ENCODE results near the gene FLNB. TPM values are rescaled to one million over a fixed set of nuclear protein-coding genes. Genes with fewer than 3 reads are reported as not detected.

FLNB gene
- total and polyA plus RNA-seq, 2 of the 13 experiments (the other 11 are each of a cell fraction or from before 2014, with no cell fraction given) = 106 to 130 TPM

GRCh38 chr3:58188921-58189451 is 180.8 kb downstream of the FLNB start (continued):
- no peak for TF ChIP-seq ARNT2 (CRISPR knock-in tag; IDR thresholded peaks at IDR 0.05; ENCODE audit: low read depth)
- TF ChIP-seq MBD4 (IDR thresholded peaks at IDR 0.05; ENCODE audit: borderline replicate concordance, low read length) = no peak
- TF ChIP-seq ZNF562 (CRISPR knock-in tag; IDR thresholded peaks at IDR 0.05; ENCODE audit: borderline replicate concordance) = no peak
- 0 out of 2 replicates have a peak, but pooled peaks have one; percentile 46 for TF ChIP-seq BCL3 (CRISPR knock-in tag; IDR thresholded peaks at IDR 0.05)
- TF ChIP-seq SUZ12 (IDR thresholded peaks at IDR 0.05; ENCODE audit: low read depth, low read length) = no peak
- no peak for TF ChIP-seq MTF2 (CRISPR knock-in tag; IDR thresholded peaks at IDR 0.05; ENCODE audit: borderline replicate concordance)
- peak; percentile 65 for TF ChIP-seq TFAP4 (IDR thresholded peaks at IDR 0.05; ENCODE audit: borderline replicate concordance, low read depth)
- no peak for TF ChIP-seq SCMH1 (CRISPR knock-in tag; IDR thresholded peaks at IDR 0.05; ENCODE audit: borderline replicate concordance)
- no peak for TF ChIP-seq ARNT (IDR thresholded peaks at IDR 0.05)
- TF ChIP-seq ZNF235 (CRISPR knock-in tag; IDR thresholded peaks at IDR 0.05; ENCODE audit: borderline replicate concordance) = no peak
- no peak for TF ChIP-seq MLXIP (CRISPR knock-in tag; IDR thresholded peaks at IDR 0.05; ENCODE audit: borderline replicate concordance)
- TF ChIP-seq RCOR2 (CRISPR knock-in tag; IDR thresholded peaks at IDR 0.05) = peak; percentile 75
- TF ChIP-seq BHLHE40 (IDR thresholded peaks at IDR 0.05; ENCODE audit: low read length) = no peak
- no peak for TF ChIP-seq NAIF1 (CRISPR knock-in tag; IDR thresholded peaks at IDR 0.05; ENCODE audit: borderline replicate concordance)
- TF ChIP-seq MAF1 (CRISPR knock-in tag; IDR thresholded peaks at IDR 0.05; ENCODE audit: borderline replicate concordance) = no peak
- TF ChIP-seq GATAD2A (CRISPR knock-in tag; IDR thresholded peaks at IDR 0.05) = peak; percentile 84
- peak; percentile 93 for TF ChIP-seq HDAC2 (CRISPR knock-in tag; IDR thresholded peaks at IDR 0.05)
- TF ChIP-seq RBAK (CRISPR knock-in tag; IDR thresholded peaks at IDR 0.05) = no peak
- peak; percentile 64 for TF ChIP-seq ZNF7 (CRISPR knock-in tag; IDR thresholded peaks at IDR 0.05)
- no peak for TF ChIP-seq ZNF780A (CRISPR knock-in tag; IDR thresholded peaks at IDR 0.05)
- 0 out of 2 replicates have a peak, but pooled peaks have one; percentile 70 for TF ChIP-seq ZNF615 (CRISPR knock-in tag; IDR thresholded peaks at IDR 0.05; ENCODE audit: borderline replicate concordance)
- TF ChIP-seq PATZ1 (CRISPR knock-in tag; IDR thresholded peaks at IDR 0.05) = peak; percentile 93
- TF ChIP-seq POLR2A (IDR thresholded peaks at IDR 0.05; ENCODE audit: insufficient read depth in 1 of 2, low read depth in 2 of 2, low read length in 2 of 2) = no peak
- no peak for TF ChIP-seq ZBTB1 (CRISPR knock-in tag; IDR thresholded peaks at IDR 0.05; ENCODE audit: borderline replicate concordance)
- no peak for TF ChIP-seq IRX3 (CRISPR knock-in tag; IDR thresholded peaks at IDR 0.05; ENCODE audit: borderline replicate concordance, low read depth)
- TF ChIP-seq ZNF598 (CRISPR knock-in tag; IDR thresholded peaks at IDR 0.05; ENCODE audit: borderline replicate concordance) = no peak; the same call in 1 of the 2 replicates
